Upper lobe of right lung (tissue), 1 donor: ENCODE measurements around the gene PRTFDC1. TPM values are rescaled to one million over a fixed set of nuclear protein-coding genes. Genes with fewer than 3 reads are reported as not detected.

Source experiments
- ATAC-seq: fragments of 200-7000 bp; cut with Tn5 transposase; one replicate; pipeline ENCODE4 v1.9.1; 2020; ENCODE audit warnings: mild to moderate bottlenecking, moderate library complexity
- DNase-seq: peaks from one replicate; pipeline ENCODE4 v3.0.0-alpha.2; 2020
- H3K27ac ChIP-seq: fragments of 200-600 bp; one replicate; pipeline ENCODE4 v1.8.0; 2022
- H3K27me3 ChIP-seq: fragments of 200-600 bp; one replicate; pipeline ENCODE4 v1.8.0; 2022; ENCODE audit warnings: mild to moderate bottlenecking
- H3K36me3 ChIP-seq: fragments of 200-600 bp; one replicate; pipeline ENCODE4 v1.8.0; 2022
- H3K4me1 ChIP-seq: fragments of 200-600 bp; one replicate; pipeline ENCODE4 v1.8.0; 2022
- H3K4me3 ChIP-seq: fragments of 200-600 bp; one replicate; pipeline ENCODE4 v1.8.0; 2022; ENCODE audit warnings: mild to moderate bottlenecking
- H3K9me3 ChIP-seq: fragments of 200-600 bp; one replicate; pipeline ENCODE4 v1.8.0; 2022
- CTCF ChIP-seq: fragments of 200-600 bp; IDR thresholded peaks from one replicate; pipeline ENCODE4 v1.8.0; 2022; ENCODE audit warnings: antibody characterized with exemption
- intact Hi-C: fragments of 100-400 bp; cut with DNase I; formaldehyde crosslinking; loops from one replicate; pipeline ENCODE4 v1.11.0; 2022
- total RNA-seq: library from RNA; stranded (reverse); fragmentation: NEBNext Ultra II Directional; extraction: Animal tissue kit (Norgen Biotek cat#: 25700); gene quantifications from one replicate; pipeline ENCODE4 v1.2.1, GENCODE V29; 2021
- donor health status: DM: no; HTN: yes; CAD: no; lungs with severe emphysema.

Gene PRTFDC1
- total RNA-seq, 1 donor from 2014 or later: 2.7 TPM

GRCh38 chr10:24804956-24805355 is 147.4 kb downstream of the PRTFDC1 start:
- no peak overlapping the region for H3K4me3 ChIP-seq
- no peaks in the 10 kb centered on the region for H3K27me3 ChIP-seq
- TF ChIP-seq CTCF: no peak
- DNase-seq: no peak
- no peaks in the 10 kb centered on the region for H3K36me3 ChIP-seq
- no peak overlapping the region for H3K27ac ChIP-seq
- H3K4me1 ChIP-seq: no peaks in the 10 kb centered on the region
- no peaks in the 10 kb centered on the region for H3K9me3 ChIP-seq
- intact Hi-C loops: no loop called here
- ATAC-seq: no peak

GRCh38 chr10:24804392-24804791 is 148.0 kb downstream of the PRTFDC1 start:
- no peaks in the 10 kb centered on the region for H3K36me3 ChIP-seq

GRCh38 chr10:24802378-24802777 is 150.0 kb downstream of the PRTFDC1 start:
- Histone ChIP-seq H3K27ac (no peak overlapping the region), H3K27me3 (no peaks in the 10 kb centered on the region), H3K4me3 (no peak overlapping the region), H3K36me3 (no peaks in the 10 kb centered on the region), H3K9me3 (no peaks in the 10 kb centered on the region), H3K4me1 (no peaks in the 10 kb centered on the region)
- intact Hi-C loops: no loop called here
- TF ChIP-seq CTCF: no peak
- ATAC-seq: no peak
- DNase-seq: no peak

More at GRCh38 chr10:24804392-24804791, 148.0 kb downstream of the PRTFDC1 start:
- no peak for ATAC-seq
- TF ChIP-seq CTCF: no peak
- Histone ChIP-seq H3K27ac (no peak overlapping the region), H3K4me3 (no peak overlapping the region), H3K9me3 (no peaks in the 10 kb centered on the region), H3K4me1 (no peaks in the 10 kb centered on the region), H3K27me3 (no peaks in the 10 kb centered on the region)
- intact Hi-C loops: no loop called here
- no peak for DNase-seq

- Histone ChIP-seq H3K9me3 (no peaks in the 10 kb centered on the region), H3K4me3 (no peak overlapping the region), H3K27ac (no peak overlapping the region), H3K4me1 (no peaks in the 10 kb centered on the region), H3K27me3 (no peaks in the 10 kb centered on the region), H3K36me3 (no peaks in the 10 kb centered on the region)
- DNase-seq (no peak), ATAC-seq (no peak)
- intact Hi-C loops: no loop called here
- no peak for TF ChIP-seq CTCF
These were observed 151.5 kb downstream of the PRTFDC1 start for GRCh38 chr10:24800861-24801260.

Other genes with a start within 250 kb of the PRTFDC1 start
- 85.0 TPM for gene ARHGAP21, start 228.7 kb downstream of the PRTFDC1 start, total RNA-seq
- gene ENKUR, start 63.6 kb upstream of the PRTFDC1 start, total RNA-seq: 0.49 TPM
- gene THNSL1, start 64.0 kb upstream of the PRTFDC1 start, total RNA-seq: 3.0 TPM
- gene GPR158, start 222.4 kb upstream of the PRTFDC1 start, total RNA-seq: not detected